GM12891 (cell line): Measurements from ENCODE around the gene MCM3AP.

Source experiments
- DNase-seq: peaks from one replicate; pipeline ENCODE4 v3.0.0; 2011; ENCODE audit warnings: low spot score; ENCODE audit not compliant: insufficient read length
- FAIRE-seq: peaks from 2 replicates; lab custom pipeline; 2011; peaks lifted over from hg19 to GRCh38; lab: Jason Lieb, UNC
- PAX5 ChIP-seq: IDR thresholded peaks from 2 replicates; pipeline ENCODE4 v1.6.1; 2011; ENCODE audit warnings: low read length, moderate library complexity, mild to moderate bottlenecking; ENCODE audit not compliant: insufficient read depth, severe bottlenecking
- POLR2A ChIP-seq: IDR thresholded peaks from 2 replicates; pipeline ENCODE4 v1.6.1; 2011; ENCODE audit warnings: low read depth, low read length, control low read depth
- POLR2AphosphoS5 ChIP-seq: IDR thresholded peaks from 2 replicates; pipeline ENCODE4 v1.6.1; 2011; ENCODE audit warnings: low read depth, low read length, control low read depth
- POU2F2 ChIP-seq: IDR thresholded peaks from 2 replicates; pipeline ENCODE4 v1.6.1; 2011; ENCODE audit warnings: low read depth, mild to moderate bottlenecking, control low read depth, low read length, moderate library complexity
- SPI1 ChIP-seq: IDR thresholded peaks from 2 replicates; pipeline ENCODE4 v1.6.1; 2011; ENCODE audit warnings: low read depth, low read length, control low read depth
- TAF1 ChIP-seq: IDR thresholded peaks from 2 replicates; pipeline ENCODE4 v1.6.1; 2011; ENCODE audit warnings: low read depth, low read length, control low read depth

The MCM3AP gene

GRCh38 chr21:46297338-46298271, 12.2 kb upstream of the MCM3AP start:
- FAIRE-seq (no peak), DNase-seq (no peak)
- TF ChIP-seq POLR2A (no peak), POLR2AphosphoS5 (no peak), POU2F2 (no peak), PAX5 (no peak), TAF1 (no peak), SPI1 (no peak)

DNA sequence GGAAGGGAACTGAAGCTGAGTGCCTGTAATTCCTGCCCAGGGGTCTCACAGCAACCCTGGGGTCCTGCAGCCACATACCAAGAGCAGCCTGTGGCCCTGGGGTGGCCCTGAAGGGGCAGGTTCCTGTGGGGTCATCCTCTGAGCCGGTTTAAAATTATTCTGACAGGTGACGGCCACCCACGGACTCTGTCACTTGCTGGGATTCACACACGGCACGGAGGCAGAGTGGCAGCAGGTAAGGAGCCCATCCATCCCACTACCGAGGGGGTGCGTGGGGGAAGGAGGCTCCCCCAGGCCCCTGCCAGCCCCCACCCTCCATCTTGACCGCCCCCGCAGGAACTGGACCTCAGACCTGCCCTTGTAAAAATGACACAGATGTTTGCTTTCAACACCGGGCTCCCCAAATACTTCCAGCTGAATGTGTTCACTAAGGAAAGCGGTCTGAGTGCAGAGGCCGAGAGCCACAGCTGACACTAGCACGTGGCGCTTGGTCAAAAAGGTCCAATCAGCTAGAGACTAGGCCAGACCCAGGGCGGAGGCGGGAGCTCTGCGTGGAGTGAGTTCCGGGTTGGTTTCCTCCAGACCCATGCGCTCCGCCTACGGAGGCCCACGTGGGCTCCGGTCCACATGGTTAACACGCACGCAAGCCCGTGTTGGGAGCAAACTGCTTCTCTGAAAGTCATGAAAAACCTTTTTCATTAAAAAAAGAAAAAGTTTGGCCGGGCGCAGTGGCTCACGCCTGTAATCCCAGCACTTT, 10.8 kb upstream of the MCM3AP start:
- no peak for FAIRE-seq
- no peak for DNase-seq

GRCh38 chr21:46295177-46295770, 9.9 kb upstream of the MCM3AP start:
- DNase-seq, result no peak
- no peak for FAIRE-seq
- TF ChIP-seq SPI1 (no peak), POU2F2 (no peak), POLR2AphosphoS5 (no peak)

More for the DNA sequence above, 10.8 kb upstream of the MCM3AP start:
- TF ChIP-seq SPI1 (no peak), TAF1 (no peak)

- peak; percentile 64 for FAIRE-seq
- DNase-seq, result no peak
- peak; percentile 38; the same call in 1 of the 2 replicates for TF ChIP-seq POLR2A
- TF ChIP-seq SPI1, result peak; percentile 49
- no peak for TF ChIP-seq POLR2AphosphoS5
Observed at GRCh38 chr21:46294647-46295176, 9.3 kb upstream of the MCM3AP start.

DNA sequence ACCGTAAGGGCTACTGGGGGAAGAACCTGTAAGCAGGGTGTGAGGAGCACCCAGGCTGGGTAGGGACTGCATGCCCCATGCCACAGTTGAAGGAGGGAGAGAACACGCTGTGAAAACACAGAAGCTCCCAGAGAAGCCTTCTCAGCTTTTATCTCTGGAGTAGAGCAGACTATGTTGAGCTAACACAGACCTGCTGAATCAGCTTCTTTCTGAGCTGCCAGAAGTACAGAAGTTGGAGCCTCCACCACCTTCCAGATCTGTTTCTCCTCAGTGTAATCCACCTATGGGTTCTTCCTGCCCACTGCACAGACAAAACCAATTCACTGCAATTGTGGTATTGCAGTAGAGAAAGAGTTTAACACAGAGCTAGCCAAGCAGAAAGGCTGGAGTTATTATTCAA, 6.2 kb upstream of the MCM3AP start:
- FAIRE-seq, result no peak
- no peak for TF ChIP-seq POU2F2

GRCh38 chr21:46289655-46290179, 4.3 kb upstream of the MCM3AP start:
- no peak for DNase-seq
- no peak for TF ChIP-seq POLR2AphosphoS5
- TF ChIP-seq PAX5, result no peak
- no peak for TF ChIP-seq TAF1
- no peak for TF ChIP-seq POLR2A
- no peak for TF ChIP-seq POU2F2
- TF ChIP-seq SPI1, result no peak
- peak; percentile 91 for FAIRE-seq

More for the DNA sequence above, 6.2 kb upstream of the MCM3AP start:
- DNase-seq, result no peak

- TF ChIP-seq POLR2A, result no peak
- no peak for TF ChIP-seq PAX5
- TF ChIP-seq POLR2AphosphoS5, result no peak
- no peak for TF ChIP-seq POU2F2
- TF ChIP-seq TAF1, result no peak
- no peak for TF ChIP-seq SPI1
- DNase-seq, result no peak
- no peak for FAIRE-seq
Observed at GRCh38 chr21:46287541-46287940, 2.1 kb upstream of the MCM3AP start.

DNA sequence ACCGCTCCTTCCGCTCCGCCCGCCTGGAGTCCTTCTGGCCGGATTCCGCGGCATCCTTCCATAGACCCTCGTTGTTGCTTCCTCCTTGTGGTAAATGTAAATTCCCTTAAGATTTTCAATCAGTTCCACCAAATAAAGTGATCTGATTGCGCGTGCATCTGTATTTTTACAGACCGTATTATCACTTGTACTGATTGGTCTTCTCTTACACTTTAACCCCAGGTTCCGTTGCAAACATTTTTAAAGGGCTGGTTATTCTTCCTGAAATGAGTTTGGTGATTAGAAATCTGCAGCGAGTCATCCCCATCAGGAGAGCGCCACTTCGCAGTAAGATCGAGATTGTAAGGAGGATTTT, 1.2 kb upstream of the MCM3AP start:
- no peak for DNase-seq
- FAIRE-seq, result no peak

DNA sequence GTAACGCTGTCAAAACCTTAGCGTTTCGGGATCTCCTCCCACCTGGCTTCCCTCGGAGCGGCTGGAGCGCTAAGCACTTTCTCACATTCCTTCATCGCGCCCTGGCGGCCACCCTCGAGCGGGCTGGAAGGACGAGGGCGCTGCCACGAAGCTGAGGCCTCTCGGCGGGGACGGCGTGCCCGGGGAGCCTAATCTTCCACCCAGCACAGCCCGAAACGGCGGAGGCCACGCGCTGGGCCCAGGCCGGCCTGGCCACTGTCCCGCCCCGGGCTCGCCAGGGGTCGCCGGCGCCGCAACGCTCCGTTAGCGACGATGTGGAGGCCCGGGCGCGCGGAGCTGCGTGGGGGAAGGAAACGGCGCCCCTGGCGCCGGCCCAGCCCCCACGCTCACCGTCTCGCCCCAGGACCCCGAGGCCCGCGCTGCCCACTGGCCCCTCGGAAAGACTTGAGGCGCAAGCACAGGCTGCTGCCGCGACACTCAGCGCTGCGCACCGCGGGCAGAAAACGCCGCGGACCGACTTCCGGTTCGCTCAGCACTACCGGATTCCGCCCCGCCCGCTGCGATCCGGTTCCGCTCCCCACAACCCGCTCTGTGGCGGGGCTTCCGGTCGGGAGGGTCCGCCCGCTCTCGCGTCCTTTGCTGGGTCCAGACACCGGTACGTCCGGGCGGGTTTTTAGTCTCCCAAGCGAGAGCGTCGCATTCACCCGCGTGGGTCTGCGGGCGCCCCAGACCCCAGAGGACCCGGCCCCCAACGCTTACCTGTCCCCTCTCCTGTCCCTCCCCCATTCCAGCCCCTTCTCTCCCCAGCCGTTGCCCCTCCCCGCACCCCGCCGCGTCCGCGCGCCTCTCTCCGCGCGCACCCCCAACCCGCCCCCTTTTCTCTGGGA, 593 bp upstream of the MCM3AP start, which contains the start of gene YBEY:
Gene YBEY, plus strand, starts transcription at position 582 of the 887 bp plus-strand sequence. CDS start 572 bp downstream, outside the sequence.
- peak; percentile 94 for DNase-seq
- FAIRE-seq, result peak; percentile 89
- peak; percentile 83 for TF ChIP-seq POLR2AphosphoS5
- TF ChIP-seq POU2F2, result 0 out of 2 replicates have a peak, but pooled peaks have one; percentile 38
- peak; percentile 69 for TF ChIP-seq POLR2A
- TF ChIP-seq TAF1, result peak; percentile 85
- TF ChIP-seq PAX5, result no peak
- TF ChIP-seq SPI1, result peak; percentile 58

More for the DNA sequence above, 1.2 kb upstream of the MCM3AP start:
- TF ChIP-seq TAF1, result no peak
- no peak for TF ChIP-seq SPI1
- no peak for TF ChIP-seq POLR2AphosphoS5
- no peak for TF ChIP-seq POU2F2
- no peak for TF ChIP-seq POLR2A
- TF ChIP-seq PAX5, result no peak
